ENCODE results near the gene PPIA. TPM values are rescaled to one million over a fixed set of nuclear protein-coding genes. Genes with fewer than 3 reads are reported as not detected.

Gene PPIA
- total RNA-seq, 1 donor from 2014 or later, result 1,265 TPM

DNA sequence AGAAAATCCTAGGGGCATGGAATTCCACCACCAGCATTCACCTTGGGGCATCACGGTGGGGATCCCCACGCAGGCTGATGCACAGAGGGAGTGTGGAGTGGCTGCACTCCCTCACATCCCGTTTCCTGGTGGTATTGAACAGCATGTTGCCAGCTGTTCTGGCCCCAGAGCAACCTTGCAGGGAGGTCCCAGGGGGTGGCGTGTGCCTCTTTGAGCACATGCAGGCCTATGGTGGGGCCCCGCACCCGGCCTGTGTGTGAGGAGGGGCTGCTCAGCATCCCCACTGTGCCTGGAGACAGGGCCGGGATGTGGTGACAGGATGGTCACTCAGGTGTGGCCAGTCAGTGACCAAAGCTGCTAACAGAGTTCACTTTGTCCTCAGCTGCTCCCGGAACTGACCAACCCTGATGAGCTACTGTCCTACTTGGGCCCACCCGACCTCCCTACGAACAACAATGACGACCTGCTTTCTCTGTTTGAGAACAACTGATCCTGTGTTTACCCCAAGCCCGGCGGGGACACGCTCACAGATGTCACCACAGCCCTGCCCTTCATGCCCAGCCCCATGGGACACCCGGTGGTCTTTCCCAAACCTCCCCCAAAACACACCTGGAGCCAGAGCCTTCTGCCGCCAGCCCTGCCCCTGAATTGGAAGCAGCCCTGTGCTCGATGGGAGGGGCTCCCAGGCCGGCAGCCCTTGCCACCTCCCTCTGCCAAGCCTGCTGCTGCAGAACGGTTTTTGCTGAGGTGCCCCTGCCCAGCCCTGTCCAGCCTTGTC is 29.2 kb upstream of the PPIA start:
- H3K27me3 Mint-ChIP-seq (ENCODE audit: unreplicated experiment), result no peaks in the 10 kb centered on the region
- peaks cover 33% of the 10 kb centered on the region for H3K4me1 Mint-ChIP-seq (ENCODE audit: unreplicated experiment)
- peak overlapping the region; percentile 86 for H3K27ac Mint-ChIP-seq (ENCODE audit: unreplicated experiment)

DNA sequence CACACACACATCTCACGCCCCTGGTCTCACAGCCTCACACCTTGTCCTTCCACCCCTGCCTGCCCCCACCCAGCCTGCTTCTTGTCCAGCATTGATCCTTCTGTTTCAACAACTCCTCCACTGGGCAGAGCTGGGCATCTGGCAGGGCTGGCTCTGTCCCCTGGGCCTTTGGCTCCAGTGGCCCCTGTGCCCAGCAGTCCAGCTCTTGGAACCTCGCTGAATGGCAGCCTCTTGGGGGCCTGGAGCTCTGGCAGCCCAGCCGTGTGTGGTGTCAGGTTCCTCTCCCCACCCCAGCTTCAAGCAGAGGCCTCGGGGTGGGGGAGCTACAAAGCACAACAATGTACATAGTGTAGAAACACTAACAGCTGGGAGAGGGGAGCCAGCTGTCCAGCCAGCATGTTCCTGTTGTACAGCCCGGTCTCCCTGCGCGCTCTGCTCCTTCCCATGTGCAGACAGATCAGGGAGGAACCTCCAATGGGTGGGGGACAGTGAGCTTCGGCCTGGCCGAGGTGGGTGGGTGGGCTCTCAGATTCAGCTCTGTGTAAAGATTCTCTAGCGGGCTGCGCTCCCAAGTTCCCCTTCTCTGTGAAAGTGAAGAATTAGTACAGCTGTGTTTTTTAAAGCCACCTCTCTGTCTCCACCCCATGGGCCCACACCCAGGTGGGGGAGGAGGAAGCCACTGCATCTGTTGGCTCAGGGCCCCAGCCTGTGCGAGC is 28.4 kb upstream of the PPIA start:
- DNase-seq (ENCODE audit: extremely low spot score, unreplicated experiment), result no peak
- TF ChIP-seq, protein P1, sequence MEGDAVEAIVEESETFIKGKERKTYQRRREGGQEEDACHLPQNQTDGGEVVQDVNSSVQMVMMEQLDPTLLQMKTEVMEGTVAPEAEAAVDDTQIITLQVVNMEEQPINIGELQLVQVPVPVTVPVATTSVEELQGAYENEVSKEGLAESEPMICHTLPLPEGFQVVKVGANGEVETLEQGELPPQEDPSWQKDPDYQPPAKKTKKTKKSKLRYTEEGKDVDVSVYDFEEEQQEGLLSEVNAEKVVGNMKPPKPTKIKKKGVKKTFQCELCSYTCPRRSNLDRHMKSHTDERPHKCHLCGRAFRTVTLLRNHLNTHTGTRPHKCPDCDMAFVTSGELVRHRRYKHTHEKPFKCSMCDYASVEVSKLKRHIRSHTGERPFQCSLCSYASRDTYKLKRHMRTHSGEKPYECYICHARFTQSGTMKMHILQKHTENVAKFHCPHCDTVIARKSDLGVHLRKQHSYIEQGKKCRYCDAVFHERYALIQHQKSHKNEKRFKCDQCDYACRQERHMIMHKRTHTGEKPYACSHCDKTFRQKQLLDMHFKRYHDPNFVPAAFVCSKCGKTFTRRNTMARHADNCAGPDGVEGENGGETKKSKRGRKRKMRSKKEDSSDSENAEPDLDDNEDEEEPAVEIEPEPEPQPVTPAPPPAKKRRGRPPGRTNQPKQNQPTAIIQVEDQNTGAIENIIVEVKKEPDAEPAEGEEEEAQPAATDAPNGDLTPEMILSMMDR (IDR thresholded peaks at IDR 0.05), result no peak
- Mint-ChIP-seq H3K4me3 (ENCODE audit: unreplicated experiment) (peak overlapping the region; percentile 42), H3K27me3 (ENCODE audit: unreplicated experiment) (no peaks in the 10 kb centered on the region), H3K36me3 (ENCODE audit: unreplicated experiment) (peaks cover 23% of the 10 kb centered on the region), H3K27ac (ENCODE audit: unreplicated experiment) (peak overlapping the region; percentile 86), H3K4me1 (ENCODE audit: unreplicated experiment) (peaks cover 33% of the 10 kb centered on the region), H3K9me3 (ENCODE audit: unreplicated experiment) (no peaks in the 10 kb centered on the region)

More for the DNA sequence above, 29.2 kb upstream of the PPIA start:
- peaks cover 27% of the 10 kb centered on the region for H3K36me3 Mint-ChIP-seq (ENCODE audit: unreplicated experiment)
- H3K9me3 Mint-ChIP-seq (ENCODE audit: unreplicated experiment), result no peaks in the 10 kb centered on the region
- TF ChIP-seq, protein P1 (IDR thresholded peaks at IDR 0.05), result no peak
- no peak overlapping the region for H3K4me3 Mint-ChIP-seq (ENCODE audit: unreplicated experiment)
- DNase-seq (ENCODE audit: extremely low spot score, unreplicated experiment), result no peak

DNA sequence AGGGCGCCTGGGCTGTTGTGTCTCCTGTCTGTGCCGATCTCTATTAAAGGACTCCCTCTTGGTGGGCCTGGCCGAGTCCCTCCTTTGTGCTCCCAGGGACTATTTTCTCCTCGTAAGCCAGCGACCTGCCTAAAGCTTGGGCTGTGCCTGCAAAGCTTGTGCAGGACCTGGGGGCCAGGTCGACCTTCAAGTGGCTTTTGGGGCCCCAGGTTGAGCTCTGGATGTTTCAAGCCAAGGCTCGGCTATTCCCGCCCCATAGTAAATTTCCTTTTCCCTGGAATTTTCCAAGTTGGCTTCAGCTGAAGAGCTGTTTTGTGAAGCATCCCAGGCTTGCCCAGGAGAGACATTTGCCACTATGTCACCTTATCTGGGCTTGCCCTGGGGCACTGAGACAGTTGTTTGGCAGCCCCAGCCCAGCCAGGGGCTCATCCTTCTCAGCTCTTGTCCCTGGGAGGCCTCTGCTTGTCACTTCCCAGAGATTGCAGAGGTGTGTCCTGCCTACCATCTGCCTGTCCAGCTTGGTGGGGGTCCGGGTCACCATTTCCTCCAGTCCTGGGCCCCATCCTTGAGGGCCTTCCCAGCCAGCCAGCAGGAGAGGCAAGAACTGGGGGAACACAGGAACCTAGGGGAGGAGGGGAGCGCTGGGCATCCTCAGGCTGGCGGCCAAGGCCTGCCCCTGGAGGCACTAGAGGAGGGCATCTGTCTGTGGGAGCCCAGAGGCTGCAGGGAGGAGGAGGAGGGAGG is 27.7 kb upstream of the PPIA start:
- TF ChIP-seq, protein P1 (IDR thresholded peaks at IDR 0.05), result no peak
- no peaks in the 10 kb centered on the region for H3K27me3 Mint-ChIP-seq (ENCODE audit: unreplicated experiment)
- peak overlapping the region; percentile 86 for H3K27ac Mint-ChIP-seq (ENCODE audit: unreplicated experiment)
- H3K4me1 Mint-ChIP-seq (ENCODE audit: unreplicated experiment), result peaks cover 33% of the 10 kb centered on the region
- no peak for DNase-seq (ENCODE audit: extremely low spot score, unreplicated experiment)
- H3K36me3 Mint-ChIP-seq (ENCODE audit: unreplicated experiment), result peaks cover 19% of the 10 kb centered on the region
- no peaks in the 10 kb centered on the region for H3K9me3 Mint-ChIP-seq (ENCODE audit: unreplicated experiment)
- H3K4me3 Mint-ChIP-seq (ENCODE audit: unreplicated experiment), result peak overlapping the region; percentile 42

DNA sequence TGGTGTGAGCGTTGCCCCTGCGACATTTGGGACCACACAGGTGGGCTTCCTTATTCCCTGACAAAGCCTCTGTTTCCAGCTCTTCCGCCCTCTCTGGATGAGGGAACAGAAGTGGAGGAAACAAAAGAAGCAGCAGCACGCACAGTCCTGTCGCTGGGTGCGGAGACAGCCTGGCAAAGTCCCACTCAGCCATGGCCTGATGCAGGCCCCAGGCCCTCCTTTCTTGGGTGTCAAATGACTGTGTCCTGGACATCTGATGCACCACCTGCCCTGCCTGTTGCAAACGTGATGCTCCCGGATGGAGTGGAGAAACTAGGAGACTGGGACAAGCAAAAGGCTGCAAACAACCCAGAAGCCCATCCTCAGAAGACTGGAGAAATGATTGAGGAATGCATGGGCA is 27.1 kb upstream of the PPIA start:
- peak overlapping the region; percentile 67 for H3K27ac Mint-ChIP-seq (ENCODE audit: unreplicated experiment)
- H3K27me3 Mint-ChIP-seq (ENCODE audit: unreplicated experiment), result no peaks in the 10 kb centered on the region
- TF ChIP-seq, protein P1 (IDR thresholded peaks at IDR 0.05), result no peak
- DNase-seq (ENCODE audit: extremely low spot score, unreplicated experiment), result no peak
- peaks cover 17% of the 10 kb centered on the region for H3K36me3 Mint-ChIP-seq (ENCODE audit: unreplicated experiment)
- peak overlapping the region; percentile 12 for H3K4me3 Mint-ChIP-seq (ENCODE audit: unreplicated experiment)
- peaks cover 33% of the 10 kb centered on the region for H3K4me1 Mint-ChIP-seq (ENCODE audit: unreplicated experiment)
- no peaks in the 10 kb centered on the region for H3K9me3 Mint-ChIP-seq (ENCODE audit: unreplicated experiment)

All from osteocyte (in vitro differentiated cells).